ELR (cell line): Measurements from ENCODE around the gene SV2B.

Experiments
- DNase-seq: peaks from one replicate; pipeline ENCODE4 v3.0.0-alpha.2; 2015; ENCODE audit warnings: low read depth

Gene SV2B

DNA sequence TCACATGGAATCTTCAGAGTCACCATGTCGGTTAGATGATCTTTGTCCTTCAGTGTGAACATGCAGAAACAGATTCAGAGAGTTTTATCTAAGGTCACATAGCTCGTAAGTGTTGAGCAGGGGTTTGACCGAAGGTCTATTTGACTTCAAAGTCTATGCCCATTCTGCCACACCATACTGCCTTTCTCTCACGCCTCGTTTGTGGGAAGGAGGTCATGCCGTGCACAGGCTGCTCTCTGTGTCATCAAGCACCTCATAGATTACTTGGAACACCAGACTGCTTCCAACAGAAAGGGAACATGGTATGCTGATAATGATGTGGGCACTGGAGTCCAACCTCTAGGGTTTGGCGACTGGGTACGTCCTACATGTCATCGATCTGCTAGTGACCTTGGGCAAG is 128.8 kb downstream of the SV2B start:
- no peak for DNase-seq

DNA sequence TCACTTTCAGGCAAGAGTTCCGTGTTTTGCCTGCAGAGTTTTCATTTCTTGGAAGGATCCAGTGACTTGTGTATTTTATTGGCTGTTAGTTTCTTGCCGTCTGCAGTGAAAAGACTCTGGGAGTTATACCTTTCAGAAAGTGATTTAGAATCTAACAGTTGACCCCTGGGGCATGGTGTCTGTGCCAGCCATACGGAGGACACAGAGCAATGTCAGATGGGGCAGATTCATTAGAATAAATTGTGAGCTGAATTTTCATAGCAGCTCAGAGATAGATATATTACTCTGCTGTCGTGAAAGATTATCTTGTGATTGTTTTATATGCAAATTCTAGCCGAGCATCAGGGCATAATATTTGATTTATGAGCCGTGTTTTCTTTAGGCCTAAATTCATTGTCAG is 131.6 kb downstream of the SV2B start:
- DNase-seq: no peak

DNA sequence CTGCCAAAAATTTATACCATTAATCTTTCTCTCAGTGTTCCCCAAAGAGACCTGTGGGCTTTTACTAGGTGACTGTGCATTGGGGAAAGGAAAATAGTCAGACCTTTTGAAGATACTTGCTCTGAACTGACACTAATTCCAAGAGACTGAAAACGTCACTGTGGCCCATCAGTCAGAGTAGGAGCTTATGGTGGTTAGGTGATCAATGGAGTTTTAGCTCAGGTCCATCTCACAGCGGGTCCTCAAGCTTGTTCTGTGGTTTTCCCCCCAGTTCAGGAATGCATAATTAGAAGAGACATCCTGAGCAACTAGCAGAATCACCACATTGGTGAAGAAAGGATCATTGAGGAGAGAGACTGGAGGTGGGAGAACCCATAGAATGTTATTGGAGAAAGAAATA is 134.7 kb downstream of the SV2B start:
- DNase-seq: no peak

DNA sequence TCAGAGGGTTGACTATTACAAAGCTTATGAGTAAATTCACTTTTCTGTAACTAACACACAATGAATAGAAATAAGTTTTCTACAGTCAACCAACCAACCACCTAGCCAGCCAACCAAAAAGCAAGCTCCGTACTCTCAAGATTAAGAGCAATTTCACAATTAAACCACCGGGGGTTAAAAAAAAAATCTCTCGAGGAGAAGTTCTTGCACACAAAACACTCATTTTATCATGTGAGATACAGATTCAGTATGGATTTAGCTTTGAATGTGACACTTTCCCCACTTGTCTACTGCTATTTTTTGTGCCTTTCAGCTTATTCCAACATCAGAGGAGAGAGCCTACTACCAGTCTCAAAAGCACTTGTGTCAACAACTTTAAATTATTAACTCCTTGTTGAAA is 135.3 kb downstream of the SV2B start:
- no peak for DNase-seq

DNA sequence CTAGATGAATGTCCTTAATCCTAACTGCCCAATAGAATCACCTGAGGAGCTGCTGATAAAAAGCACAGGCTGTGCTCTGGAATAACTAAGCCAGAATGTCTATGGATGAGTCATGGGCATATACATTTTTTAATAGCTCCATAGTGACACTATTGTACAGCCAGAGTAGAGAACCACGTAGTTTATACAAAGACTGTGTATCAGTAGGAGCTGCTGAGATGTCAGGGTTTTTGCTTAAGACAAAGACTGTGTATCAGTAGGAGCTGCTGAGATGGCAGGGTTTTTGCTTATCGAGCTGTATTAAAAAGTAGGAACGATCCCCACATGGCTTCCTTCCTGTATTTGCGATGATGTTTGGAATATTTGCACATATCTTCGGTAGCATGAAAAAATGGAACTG is 137.4 kb downstream of the SV2B start:
- DNase-seq: no peak

DNA sequence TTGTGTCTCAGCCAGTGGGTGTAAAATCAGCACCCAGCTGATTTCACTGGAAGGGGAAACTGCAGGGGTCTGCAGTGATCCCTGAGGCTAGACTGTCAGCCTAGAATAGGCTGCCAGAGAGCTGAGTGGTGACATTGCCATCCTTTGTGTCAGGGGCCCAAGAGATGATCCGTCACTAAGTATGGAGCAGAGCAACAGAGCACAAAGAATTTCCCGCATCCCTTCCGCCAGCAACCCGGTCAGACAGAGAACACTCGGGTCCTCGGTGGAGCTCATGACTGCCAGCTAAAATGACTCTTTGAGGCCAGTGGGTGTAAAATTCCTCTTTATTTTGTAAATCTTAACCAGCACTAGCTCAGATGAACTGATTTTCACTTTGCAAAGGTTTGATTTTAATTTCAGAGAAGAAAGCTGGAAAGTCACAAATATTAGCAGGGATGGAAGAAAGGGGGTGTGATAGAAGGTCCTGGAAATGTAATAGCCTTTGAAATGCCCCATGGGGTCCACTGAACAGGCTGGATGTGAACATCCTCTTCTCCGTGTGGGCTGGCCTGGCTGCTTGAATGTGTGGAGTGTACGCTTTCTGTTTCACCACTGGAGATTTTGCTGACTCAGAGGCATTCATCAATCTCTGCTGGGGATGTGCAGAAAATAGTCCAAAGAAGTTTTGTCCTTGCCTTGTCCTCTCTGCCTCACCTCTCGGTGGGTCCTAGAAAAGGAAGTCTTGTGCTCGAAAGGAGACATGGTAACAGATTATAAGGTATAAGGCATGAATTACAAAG is 138.8 kb downstream of the SV2B start:
- DNase-seq: no peak

DNA sequence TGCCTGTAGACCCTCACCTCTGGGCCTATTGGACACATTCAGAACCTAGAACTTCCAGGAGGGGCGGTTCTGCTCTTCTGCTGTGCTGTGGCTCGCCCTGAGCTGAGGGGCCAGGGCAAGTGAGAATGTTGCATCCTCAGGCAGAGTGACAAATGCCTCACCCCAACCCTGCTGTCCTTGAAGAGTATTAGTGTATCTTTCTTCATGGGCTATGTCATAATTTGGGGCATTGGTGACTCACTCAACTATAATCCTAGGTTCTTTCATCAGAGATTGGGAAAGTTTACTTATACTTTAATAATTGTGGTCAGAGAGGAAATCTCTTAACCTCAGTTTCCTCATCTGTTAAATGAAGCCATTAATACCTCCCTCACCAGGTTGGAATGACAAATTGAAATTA is 143.8 kb downstream of the SV2B start:
- DNase-seq: no peak

DNA sequence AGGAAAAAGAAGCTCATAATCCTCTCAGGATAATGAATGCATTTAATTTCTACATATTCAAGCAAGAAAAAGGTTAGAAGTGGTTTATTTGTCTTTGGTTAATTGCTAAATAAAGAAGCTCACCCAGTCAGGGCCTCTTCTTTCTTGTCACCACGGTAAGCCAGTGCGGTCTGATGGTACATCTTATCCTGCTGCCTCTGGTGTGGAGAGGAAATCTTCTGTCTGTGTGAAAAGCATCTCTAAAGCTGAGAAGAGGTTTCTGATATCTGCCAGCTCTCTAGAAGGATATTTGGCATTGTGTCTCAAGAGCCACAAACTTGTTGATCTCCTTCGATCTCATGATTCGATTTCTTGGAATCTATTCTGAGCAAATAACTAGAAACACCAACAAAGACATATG is 144.9 kb downstream of the SV2B start:
- DNase-seq: no peak

DNA sequence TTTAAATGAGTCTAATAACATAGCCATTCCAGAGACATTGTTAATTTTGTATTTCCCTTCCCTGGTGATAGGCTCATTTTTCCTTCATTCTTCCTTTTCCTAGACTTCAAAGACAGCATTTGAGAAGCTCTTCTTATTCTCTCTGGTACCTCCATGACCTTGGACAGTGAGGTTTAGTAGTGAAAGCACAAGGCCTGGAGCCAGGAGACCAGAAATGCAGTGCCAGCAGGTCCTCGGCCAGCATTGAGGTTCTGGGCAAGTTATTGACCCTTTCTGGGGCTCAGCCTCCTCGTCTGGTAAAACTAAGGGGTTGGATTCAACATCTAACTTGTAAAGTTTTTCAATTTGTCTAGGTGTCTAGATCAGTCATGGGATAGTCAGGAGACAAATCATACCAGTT is 146.9 kb downstream of the SV2B start:
- DNase-seq: no peak

DNA sequence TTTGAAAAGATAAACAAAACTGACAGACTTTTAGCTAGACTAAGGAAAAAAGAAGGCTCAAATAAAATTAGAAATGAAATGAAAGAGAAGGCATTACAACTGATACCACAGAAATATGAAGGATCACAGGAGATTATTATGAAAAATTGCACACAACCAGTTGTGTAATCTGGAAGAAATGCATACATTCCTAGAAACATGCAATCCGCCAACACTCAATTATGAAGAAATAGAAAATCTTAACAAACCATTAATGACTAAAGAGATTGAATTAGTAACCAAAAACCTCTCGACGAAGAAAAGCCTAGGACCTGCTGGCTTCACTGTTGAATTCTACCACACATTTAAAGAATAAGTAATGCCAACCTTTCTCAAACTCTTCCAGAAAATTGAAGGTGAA is 149.5 kb downstream of the SV2B start:
- DNase-seq: no peak

DNA sequence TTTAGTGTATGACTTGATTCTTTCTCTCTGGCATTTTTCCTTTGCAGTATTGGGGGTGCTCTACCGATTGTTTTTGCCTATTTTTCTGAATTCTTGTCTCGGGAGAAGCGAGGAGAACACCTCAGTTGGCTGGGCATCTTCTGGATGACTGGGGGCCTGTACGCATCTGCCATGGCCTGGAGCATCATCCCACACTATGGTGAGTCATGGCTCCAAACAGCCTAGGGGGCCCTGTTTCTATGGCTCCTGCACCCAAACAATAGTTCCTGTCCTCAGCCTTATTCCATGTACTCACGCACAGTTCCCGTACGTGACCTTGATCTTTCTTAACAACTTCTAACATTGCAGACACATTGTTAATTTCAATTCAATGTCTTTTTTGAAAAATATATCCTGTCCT is 152.3 kb downstream of the SV2B start:
- no peak for DNase-seq

DNA sequence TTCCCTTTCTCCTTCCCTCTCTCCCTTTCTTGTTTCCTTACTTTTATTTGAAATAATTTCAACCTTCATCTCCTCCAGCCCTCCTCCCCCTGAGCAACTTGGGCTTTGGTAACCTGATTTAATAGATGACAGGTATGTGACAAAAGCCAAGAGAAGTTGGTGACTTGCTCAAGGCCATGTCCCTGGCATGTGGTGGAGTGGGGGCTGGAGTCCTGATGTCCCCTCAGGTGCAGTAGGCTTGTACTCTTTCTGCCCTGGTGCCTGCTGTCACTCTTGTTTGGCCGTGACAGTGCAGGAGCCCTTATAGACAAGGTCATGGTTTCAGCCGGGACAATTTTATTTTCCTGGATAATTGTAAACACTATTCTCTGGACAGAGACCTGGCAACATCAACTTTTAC is 152.7 kb downstream of the SV2B start:
- no peak for DNase-seq

DNA sequence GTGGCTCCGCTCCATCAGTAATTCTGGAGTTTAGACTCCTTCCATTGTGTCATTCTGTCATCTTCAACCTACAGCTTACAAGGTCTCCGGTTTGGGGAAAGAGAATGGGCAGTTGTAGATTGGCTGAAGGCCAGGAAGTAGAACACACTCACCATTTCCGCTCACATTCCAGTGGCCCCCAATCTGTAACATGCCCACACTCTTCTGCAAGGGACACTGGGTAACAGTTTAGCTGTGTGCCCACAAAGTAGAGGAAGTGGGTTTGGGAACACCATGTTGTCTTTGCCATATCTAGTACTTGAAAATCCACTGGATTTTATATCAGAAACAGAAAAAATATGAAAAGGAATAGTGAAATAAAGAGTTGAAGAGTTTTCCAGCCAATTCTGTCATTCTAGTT is 153.5 kb downstream of the SV2B start:
- no peak for DNase-seq

DNA sequence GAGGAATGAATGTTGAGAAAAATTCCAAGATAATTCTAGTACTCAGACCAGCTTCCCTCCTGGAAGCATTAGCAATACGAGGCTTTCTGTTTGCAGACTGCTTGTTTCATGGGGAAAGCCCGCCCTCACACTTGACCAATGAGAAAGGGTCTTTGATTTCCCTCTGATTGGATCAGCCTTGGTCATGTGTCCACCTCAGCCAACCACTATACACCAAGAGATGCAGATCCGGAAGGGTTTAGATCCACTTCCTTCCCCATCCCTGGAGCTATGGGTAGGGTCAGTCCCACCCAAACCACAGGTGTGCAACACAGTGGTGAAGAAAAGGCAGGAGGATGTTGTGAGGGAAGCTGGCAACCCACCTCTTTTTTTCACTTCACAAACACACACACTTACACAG is 154.7 kb downstream of the SV2B start:
- DNase-seq: no peak

DNA sequence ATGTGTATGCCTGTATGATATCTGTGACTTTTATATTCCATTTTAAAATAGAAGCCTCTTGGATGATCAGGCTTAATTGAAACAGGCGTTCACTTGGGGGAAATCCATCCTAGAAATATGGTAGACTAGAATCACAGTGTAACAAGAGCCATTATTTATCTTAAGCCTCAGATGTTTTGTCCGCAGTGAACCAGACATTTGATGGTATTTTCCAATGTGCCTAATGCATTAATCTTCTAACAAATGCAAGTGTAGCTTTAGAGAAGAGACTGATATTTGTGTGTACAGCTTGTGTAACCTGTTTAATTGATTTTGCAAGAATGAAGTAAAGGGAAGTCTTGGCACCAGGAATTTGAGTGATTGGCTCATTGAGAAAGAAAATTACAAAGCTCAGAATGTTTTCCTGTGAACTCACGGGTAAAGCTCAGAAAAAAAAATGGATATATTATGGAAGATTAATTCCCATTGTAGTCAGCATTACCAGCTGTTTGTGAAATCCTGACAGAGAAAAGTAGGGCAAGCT is 155.7 kb downstream of the SV2B start:
- DNase-seq: no peak

DNA sequence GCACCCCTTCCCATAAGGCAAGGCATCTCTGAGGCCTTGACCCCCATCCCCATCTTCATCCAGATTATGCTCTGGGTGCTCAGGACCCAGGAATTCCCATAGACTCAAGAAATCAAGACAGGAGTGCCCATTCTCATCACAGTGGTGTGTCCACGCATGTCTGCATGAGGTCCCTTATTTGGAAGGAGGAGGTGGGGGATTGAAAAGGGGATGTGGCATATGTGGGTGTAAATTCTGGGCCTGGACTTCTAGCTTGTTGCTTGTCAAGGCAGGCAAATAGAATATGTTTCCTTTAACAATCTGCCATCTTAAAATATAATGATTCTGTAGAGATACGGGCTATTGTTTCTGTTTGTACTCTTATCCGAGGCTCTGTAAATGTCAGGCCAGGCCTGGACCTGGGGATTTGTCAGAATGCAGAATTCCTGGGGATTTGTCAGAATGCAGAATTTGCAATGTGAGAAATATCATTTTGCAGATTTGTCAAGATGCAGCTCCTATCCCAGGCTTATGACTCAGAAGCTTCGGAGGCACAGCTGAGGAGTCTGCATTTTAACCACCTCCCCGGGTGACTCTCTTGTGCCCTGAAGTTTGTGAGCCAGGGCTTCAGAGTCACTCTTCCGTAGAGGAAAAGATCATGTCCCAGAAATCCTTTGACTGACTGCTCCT is 157.8 kb downstream of the SV2B start:
- DNase-seq: no peak

DNA sequence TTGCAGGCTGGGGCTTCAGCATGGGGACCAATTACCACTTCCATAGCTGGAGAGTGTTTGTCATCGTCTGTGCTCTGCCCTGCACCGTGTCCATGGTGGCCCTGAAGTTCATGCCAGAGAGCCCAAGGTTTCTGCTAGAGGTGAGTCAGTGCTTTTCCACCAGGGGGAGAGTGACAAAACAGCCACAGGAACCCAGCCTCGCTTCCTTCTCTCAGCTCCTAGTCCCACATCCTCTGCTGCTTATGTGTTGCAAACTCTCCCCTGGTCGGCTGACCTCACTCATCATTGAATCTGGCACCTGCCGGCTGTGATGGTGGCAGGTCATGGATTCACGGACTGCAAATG is 158.3 kb downstream of the SV2B start:
- peak; percentile 9 for DNase-seq

DNA sequence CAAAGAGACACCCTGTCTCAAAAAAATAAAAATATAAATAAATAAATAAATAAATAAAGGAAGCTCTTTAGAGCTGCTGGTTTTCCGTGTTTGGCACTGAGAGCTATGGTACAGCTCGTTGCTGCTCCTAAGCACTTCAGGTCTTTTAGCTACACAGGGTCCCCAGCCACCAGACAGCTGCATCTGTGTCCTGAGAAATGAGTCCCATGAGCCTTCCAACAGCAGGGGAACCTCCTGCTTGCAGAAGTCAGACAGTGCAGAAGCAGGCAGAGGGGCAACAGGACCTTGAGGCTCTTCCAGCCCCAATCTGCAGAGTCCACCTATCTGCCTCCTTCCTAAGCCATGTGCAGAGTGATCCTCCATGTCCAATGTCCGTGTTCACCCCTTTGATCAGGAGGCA is 159.0 kb downstream of the SV2B start:
- DNase-seq: no peak

DNA sequence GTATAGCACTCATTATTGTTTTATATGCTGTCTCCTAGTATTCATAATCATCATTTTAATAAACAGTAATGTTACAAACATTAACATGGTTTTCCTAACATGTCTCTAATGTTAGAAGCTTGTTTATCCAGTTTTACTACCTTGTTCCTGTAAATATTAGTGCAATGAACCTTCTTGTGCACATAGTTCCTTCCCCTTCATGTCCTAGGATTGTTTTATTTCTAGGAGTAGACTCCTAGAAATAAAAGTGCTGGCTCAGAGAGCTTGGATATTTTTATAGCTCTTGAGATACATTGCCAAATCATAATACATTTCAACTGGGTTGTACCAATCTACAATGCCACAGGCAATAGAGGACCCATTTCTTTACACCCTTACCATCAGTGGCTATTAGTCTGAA is 161.3 kb downstream of the SV2B start:
- no peak for DNase-seq

DNA sequence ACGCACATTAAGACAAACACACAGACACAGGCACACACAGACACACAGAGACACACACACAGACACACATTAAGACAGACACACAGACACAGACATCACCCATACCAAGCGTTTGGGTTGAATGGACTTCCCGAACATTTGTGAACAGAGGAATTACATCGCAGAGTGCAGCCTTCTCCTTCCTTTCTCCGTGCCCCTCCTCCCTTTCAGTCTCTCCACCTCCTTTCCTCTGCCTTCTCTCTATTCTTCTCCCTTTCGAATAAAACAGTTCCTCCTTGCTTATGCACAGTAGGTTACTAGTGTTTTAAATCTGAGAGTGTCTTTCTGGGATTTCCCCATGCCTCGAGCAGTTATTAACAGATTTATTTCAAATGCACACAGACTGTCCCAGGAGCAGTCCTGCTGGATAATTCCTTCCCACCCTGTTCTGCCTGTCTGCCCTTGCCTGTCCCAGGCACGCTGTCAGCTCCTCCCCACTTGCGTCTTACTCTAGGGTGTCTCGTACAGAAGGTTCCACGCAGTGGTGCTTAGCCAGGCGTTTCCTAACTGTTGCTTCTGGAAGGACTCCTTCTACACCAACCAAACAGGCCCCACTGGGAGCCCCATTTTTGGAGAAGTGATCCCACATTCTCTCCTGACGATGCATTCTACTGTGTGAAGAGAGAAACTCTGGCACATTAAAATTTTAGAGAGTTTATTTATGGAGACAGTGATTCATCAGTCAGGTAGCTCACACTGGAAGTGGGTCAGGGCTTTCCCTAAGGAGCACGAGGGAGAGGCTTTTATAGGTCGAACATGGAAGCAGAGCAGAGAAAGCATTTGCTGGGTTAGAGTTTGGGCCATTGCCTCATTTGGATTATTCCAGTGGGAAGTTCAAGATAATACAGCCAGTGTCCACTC is 163.8 kb downstream of the SV2B start:
- peak; percentile 8 for DNase-seq

DNA sequence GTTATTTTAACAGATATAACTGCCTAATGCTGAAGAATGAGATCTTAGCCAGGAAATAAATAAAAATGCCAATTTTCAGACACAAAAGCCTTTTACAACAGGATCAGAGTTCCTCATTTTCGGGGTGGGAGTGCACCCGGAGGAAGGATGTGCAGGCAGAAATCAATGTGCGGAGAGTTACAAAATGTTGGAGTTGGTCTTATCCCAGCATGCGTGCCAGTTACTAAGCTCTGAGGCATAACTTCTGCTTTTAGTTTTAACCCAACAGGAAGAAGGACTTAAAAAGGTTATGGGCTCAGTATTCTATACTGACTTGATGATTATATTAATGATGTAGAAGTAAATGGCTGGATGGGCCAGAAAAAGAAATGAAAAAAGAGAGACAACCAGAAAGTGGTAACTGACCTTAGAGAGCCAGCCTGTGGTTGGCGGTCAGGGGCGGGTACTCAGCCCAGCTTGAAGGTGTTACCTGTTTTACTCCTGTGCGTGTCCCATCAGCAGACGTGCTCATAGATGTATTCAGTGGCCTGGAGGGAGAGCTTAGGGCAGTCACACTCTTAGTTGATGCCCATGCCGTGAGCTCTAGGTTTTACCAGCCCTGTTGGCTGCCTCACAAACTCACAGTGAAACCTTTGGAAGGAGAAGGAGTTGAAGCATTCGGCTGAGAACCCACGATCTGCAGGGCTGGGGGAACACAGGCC is 164.7 kb downstream of the SV2B start:
- no peak for DNase-seq

DNA sequence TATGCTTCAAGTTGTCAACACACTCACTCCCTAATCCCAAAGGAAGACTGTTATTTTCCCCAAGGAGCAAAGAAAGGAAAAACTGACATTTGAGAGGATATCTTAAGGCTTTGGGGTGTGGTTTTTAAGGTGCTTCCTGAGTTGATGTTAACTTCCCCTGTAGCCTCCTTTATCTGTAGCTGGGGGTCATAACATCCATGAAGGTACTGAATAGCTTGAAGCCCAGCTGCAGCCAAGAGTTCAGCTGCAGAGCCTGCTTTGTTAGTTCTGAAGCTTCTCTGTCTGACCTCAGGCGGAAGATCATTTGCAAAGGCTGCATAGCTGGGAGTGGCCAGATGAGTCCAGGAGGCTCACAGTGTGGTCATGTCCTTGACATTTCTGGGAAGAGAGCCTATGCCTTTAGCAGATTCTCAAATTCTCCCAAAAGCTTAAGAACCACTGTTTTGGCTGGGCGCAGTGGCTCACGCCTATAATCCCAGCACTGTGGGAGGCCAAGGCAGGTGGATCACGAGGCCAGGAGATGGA is 165.4 kb downstream of the SV2B start:
- no peak for DNase-seq
